ENCODE measurements around the gene APOL6.

DNA sequence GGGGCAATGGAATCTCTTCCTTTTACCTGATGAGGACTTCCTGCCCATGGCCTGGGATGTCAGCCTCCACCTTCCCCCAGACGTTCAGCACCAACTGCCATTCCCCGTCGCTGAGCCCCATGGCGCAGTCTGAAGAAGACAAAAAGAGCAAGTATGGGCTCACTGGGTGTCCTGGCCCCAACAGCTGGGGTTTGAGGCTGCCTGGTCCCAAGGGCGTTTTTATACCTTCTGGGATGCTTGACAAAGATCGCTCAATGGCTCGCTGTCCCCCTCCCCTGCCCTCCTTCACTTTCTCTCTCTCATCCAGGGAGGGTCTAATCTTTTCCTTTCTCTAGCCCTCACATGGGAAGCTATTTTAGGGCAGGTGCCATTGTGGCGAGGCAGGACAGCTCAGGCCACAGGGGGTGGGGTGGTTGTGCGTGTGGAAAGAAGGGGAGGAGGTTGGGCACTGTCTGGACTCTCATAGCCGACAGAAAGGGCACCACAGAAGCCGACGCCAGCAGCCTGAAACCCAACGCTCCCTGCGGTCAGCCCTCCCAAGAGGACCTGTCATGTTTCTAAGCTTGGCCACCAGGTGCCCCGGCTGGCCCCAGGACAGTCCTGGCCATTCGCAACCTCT, 31.0 kb upstream of the APOL6 start, which contains the start of gene MB:
- TF ChIP-seq, protein P1, sequence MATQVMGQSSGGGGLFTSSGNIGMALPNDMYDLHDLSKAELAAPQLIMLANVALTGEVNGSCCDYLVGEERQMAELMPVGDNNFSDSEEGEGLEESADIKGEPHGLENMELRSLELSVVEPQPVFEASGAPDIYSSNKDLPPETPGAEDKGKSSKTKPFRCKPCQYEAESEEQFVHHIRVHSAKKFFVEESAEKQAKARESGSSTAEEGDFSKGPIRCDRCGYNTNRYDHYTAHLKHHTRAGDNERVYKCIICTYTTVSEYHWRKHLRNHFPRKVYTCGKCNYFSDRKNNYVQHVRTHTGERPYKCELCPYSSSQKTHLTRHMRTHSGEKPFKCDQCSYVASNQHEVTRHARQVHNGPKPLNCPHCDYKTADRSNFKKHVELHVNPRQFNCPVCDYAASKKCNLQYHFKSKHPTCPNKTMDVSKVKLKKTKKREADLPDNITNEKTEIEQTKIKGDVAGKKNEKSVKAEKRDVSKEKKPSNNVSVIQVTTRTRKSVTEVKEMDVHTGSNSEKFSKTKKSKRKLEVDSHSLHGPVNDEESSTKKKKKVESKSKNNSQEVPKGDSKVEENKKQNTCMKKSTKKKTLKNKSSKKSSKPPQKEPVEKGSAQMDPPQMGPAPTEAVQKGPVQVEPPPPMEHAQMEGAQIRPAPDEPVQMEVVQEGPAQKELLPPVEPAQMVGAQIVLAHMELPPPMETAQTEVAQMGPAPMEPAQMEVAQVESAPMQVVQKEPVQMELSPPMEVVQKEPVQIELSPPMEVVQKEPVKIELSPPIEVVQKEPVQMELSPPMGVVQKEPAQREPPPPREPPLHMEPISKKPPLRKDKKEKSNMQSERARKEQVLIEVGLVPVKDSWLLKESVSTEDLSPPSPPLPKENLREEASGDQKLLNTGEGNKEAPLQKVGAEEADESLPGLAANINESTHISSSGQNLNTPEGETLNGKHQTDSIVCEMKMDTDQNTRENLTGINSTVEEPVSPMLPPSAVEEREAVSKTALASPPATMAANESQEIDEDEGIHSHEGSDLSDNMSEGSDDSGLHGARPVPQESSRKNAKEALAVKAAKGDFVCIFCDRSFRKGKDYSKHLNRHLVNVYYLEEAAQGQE (IDR thresholded peaks at IDR 0.05; ENCODE audit: low read depth, low read length), result no peak
- TF ChIP-seq, protein P2, sequence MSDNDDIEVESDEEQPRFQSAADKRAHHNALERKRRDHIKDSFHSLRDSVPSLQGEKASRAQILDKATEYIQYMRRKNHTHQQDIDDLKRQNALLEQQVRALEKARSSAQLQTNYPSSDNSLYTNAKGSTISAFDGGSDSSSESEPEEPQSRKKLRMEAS (IDR thresholded peaks at IDR 0.05; ENCODE audit: low read depth, low read length), result no peak
- TF ChIP-seq, protein P3, sequence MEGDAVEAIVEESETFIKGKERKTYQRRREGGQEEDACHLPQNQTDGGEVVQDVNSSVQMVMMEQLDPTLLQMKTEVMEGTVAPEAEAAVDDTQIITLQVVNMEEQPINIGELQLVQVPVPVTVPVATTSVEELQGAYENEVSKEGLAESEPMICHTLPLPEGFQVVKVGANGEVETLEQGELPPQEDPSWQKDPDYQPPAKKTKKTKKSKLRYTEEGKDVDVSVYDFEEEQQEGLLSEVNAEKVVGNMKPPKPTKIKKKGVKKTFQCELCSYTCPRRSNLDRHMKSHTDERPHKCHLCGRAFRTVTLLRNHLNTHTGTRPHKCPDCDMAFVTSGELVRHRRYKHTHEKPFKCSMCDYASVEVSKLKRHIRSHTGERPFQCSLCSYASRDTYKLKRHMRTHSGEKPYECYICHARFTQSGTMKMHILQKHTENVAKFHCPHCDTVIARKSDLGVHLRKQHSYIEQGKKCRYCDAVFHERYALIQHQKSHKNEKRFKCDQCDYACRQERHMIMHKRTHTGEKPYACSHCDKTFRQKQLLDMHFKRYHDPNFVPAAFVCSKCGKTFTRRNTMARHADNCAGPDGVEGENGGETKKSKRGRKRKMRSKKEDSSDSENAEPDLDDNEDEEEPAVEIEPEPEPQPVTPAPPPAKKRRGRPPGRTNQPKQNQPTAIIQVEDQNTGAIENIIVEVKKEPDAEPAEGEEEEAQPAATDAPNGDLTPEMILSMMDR (IDR thresholded peaks at IDR 0.05 in 2 of 3, conservative IDR thresholded peaks at IDR 0.05 in 1 of 3; ENCODE audit: control insufficient read depth in 2 of 3, extremely low read depth in 1 of 3, insufficient read depth in 1 of 3, low read depth in 3 of 3, low read length in 3 of 3), result no peak
- TF ChIP-seq, protein P4, sequence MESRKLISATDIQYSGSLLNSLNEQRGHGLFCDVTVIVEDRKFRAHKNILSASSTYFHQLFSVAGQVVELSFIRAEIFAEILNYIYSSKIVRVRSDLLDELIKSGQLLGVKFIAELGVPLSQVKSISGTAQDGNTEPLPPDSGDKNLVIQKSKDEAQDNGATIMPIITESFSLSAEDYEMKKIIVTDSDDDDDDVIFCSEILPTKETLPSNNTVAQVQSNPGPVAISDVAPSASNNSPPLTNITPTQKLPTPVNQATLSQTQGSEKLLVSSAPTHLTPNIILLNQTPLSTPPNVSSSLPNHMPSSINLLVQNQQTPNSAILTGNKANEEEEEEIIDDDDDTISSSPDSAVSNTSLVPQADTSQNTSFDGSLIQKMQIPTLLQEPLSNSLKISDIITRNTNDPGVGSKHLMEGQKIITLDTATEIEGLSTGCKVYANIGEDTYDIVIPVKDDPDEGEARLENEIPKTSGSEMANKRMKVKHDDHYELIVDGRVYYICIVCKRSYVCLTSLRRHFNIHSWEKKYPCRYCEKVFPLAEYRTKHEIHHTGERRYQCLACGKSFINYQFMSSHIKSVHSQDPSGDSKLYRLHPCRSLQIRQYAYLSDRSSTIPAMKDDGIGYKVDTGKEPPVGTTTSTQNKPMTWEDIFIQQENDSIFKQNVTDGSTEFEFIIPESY (IDR thresholded peaks at IDR 0.05), result no peak
- no peak for TF ChIP-seq HDAC6 (IDR thresholded peaks at IDR 0.05; ENCODE audit: unreplicated experiment)
